ENCODE data around the gene SUSD3.

SUSD3 gene

DNA sequence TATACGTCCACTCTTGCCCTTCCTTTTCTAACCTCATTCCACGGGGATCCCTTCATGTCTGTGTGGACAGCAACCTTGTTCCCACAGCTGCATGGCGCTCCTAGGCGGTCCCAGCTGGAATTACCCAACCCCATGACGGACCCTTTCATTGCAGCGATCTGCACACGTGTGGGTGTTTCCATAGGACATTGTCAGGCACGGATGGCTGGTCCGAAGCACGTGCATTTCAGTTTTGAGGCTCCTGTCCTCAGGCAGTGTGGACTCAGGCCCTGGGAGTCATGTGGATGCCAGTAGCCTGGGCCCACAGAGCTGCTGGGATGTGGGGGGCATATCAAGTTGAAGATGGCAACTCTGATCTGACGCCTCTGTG lies 52.5 kb downstream of the SUSD3 start:
- TF ChIP-seq, protein P1, sequence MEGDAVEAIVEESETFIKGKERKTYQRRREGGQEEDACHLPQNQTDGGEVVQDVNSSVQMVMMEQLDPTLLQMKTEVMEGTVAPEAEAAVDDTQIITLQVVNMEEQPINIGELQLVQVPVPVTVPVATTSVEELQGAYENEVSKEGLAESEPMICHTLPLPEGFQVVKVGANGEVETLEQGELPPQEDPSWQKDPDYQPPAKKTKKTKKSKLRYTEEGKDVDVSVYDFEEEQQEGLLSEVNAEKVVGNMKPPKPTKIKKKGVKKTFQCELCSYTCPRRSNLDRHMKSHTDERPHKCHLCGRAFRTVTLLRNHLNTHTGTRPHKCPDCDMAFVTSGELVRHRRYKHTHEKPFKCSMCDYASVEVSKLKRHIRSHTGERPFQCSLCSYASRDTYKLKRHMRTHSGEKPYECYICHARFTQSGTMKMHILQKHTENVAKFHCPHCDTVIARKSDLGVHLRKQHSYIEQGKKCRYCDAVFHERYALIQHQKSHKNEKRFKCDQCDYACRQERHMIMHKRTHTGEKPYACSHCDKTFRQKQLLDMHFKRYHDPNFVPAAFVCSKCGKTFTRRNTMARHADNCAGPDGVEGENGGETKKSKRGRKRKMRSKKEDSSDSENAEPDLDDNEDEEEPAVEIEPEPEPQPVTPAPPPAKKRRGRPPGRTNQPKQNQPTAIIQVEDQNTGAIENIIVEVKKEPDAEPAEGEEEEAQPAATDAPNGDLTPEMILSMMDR (IDR thresholded peaks at IDR 0.05) = no peak

DNA sequence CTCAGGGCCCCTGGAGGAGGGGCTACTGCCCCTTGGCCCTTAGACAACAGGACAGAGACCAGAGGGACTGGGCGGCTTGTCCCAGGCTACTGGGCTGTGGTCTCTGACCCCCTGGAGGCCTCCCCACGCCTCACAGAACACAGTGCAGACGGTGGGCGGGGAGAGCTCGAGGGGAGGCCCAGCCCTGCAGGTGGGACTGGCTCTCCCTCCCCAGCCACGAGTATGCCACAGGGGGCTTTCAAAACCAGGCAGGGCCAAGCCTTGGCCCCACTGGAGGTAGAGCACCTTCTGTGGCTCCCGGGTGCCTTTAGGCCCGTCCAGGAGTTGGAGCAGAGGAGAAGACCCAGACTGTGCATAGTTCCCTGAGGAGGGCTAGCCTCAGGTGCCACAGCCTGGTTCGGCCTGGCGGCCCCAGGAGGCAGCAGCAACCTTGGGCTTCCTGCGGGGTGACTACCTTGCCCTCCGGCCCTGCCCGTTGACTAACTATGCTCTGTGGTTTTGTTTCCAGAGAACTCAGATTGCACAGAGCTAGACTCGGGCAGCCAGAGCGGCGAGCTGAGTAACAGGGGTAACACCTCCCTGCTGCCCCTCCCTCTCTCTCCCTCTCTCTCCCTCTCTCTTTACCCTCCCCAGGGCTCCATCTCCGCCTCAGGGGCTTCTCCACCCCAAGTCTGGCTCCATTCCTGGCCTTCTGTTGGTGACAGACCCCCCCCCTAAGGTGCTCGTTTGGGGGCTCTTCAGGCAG lies 53.0 kb downstream of the SUSD3 start:
- TF ChIP-seq, protein P1 (IDR thresholded peaks at IDR 0.05) = no peak

DNA sequence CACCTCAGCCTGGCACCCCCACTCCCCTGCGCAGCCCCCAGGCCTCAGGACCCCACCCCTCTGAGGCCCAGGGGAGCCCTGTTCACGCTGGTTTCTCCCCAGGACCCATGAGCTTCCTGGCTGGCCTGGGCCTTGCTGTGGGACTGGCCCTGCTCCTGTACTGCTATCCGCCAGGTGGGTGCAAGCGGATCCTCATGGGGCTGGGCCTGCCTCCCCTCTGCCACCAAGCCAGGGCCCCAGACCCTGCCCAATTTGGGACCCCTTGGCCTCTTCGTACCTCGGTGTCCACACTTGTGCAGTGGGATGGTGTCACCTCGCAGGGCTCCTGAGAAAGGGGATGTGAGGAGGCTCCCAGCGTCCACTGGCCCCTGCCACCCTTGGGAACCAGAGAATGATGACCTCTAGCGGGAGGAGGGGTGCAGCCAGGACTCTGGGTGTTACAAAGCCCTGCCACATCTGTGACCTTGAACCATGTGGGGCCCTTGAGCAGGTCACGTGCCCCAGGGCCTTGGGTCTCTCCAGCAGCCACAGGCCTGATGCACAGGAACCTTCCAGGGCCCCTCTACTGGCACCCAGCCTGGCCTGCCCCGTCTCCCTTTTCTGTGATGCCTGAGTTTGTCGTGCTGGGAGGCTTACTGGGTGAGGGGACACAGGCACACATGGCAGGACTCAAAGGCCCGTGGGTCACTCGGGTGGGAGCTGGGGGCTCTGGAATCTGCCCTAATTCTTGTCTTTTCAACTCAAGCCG lies 53.8 kb downstream of the SUSD3 start:
- TF ChIP-seq, protein P1 (IDR thresholded peaks at IDR 0.05) = no peak

DNA sequence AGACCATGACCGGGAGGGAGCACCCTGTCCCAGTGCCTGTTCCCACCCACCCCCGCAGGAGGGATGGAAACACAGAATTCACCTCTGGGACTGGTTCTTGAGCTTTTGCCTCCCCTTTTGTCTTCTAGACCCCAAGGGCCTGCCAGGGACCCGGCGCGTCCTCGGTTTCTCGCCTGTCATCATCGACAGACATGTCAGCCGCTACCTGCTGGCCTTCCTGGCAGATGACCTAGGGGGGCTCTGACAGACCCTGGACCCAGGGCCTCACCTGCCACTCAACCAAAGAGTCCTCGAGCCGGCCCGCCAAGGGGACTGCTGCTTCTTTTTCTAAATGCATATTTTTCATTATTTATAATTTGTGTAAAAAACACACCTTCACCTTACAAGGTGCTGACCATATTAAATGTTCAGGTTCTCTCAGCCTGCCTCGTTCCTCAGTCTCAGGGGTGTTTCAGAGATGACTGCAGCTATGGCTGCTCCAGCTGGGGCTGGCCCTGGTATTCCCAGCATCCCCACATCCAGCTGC lies 54.4 kb downstream of the SUSD3 start:
- TF ChIP-seq, protein P1 (IDR thresholded peaks at IDR 0.05) = no peak

DNA sequence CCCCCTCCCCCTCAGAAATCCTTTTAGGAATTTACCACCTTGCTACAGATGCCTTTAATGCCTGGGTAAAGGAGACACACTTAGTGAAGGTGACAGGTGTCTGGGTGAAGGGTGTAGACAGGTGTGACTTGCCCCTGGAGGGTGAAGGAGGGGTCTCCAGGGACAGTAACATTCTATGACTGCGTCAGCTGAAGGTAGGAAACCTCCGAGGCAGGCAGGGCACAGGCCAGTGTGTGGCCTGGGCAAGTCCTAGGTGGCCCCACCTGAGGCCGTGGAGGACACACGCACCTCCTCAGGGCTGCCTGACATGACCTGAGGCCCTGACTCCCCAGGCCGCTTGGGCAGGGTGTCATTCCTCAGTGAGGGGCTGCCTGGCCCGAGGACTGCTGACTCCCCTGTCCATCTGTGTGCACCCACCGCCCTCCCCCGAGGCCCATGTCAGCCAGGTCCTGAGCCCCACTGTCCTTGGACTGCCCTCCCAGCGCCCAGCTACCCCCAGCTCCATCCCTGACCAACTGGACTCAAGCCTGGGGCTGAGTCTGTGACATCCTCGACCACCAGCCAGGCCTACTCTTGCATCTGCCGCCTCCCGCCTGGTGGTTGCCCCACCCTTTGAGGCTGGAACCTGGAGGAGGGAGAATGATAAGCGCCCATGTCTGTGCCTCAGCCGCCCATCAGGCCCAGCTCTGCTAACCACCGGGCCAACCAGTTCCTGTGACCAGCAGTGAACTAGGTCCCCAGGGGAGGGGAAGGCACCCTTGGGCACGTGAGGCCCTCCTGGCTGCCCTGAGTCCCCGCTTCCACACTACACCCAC lies 55.9 kb downstream of the SUSD3 start:
- TF ChIP-seq, protein P1 (IDR thresholded peaks at IDR 0.05) = no peak

DNA sequence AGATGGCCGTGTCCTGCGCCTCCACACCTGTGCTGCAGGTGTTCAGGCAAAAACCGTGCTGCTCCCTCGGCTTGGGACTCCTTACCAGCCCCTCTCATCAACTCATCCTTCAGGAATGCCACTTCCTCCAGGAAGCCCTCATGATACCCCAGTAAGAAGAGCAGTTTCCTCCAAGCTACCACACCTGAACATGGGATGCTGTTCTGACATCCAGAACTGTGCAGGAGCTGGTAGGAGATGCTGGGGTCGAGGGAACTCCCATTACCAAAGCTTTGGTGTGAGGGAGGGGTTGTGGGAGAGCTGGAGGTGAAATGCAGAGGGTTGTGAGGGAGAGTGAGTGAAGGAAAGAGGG lies 56.5 kb downstream of the SUSD3 start:
- TF ChIP-seq, protein P1 (IDR thresholded peaks at IDR 0.05) = no peak

DNA sequence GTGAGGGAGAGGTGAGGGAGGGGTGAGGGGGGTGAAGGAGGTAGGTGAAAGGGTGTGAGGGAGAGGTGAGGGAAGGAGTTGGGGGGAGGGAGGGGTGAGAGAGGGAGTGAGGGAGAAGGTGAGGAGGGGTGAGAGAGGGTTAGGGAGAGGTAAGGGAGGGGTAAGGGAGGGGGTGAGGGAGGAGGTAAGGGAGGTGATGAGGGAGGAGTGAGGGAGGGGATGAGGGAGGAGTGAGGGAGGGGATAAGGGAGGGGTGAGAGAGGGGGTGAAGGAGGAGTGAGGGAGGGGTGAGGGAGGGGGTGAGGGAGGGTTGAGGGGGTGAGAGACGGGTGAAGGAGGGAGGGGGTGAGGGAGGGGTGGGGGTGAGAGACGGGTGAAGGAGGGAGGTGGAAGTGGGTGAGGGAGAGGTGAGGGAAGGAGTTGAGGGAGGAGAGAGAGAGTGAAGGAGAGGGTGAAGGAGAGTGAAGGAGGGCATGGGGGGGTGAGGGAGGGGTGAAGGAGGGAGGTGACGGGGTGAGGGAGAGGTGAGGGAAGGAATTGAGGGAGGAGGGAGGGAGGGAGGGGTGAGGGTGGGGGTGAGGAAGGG lies 57.1 kb downstream of the SUSD3 start:
- TF ChIP-seq, protein P1 (IDR thresholded peaks at IDR 0.05) = no peak

Data from LNCAP (cell line).